ENCODE data around the gene MRPS33.

- TF ChIP-seq CTCF (IDR thresholded peaks at IDR 0.05; ENCODE audit: low read depth, low read length) (no peak), EZH2phosphoT487 (IDR thresholded peaks at IDR 0.05; ENCODE audit: low read depth) (no peak)
Observed at GRCh38 chr7:141045126-141045841, 30.5 kb upstream of the MRPS33 start.
